Measurements from ENCODE around the gene BST2.

Gene BST2

GRCh38 chr19:17419154-17419620 is 13.8 kb upstream of the BST2 start:
- DNase-seq, result no peak

GRCh38 chr19:17418710-17419109 is 13.3 kb upstream of the BST2 start:
- DNase-seq, result no peak

- DNase-seq, result no peak
Measured at GRCh38 chr19:17415121-17415520, 9.7 kb upstream of the BST2 start.

GRCh38 chr19:17414097-17414496 is 8.7 kb upstream of the BST2 start:
- DNase-seq, result no peak

GRCh38 chr19:17411801-17412200 is 6.4 kb upstream of the BST2 start:
- no peak for DNase-seq

- DNase-seq, result no peak
Measured at GRCh38 chr19:17409990-17410389, 4.6 kb upstream of the BST2 start.

GRCh38 chr19:17406887-17407196 is 1.4 kb upstream of the BST2 start:
- no peak for DNase-seq

GRCh38 chr19:17406046-17406886 is 836 bp upstream of the BST2 start:
- DNase-seq, result peak in 1 of 5 donors; percentile 67

- no peak for DNase-seq
Measured at GRCh38 chr19:17404621-17405249, 695 bp downstream of the BST2 start.

- DNase-seq, result no peak
Measured at GRCh38 chr19:17404015-17404414, 1.4 kb downstream of the BST2 start.

- DNase-seq, result peak in 3 of 5 donors; percentile 44 to 50 (median 50)
Measured at GRCh38 chr19:17402982-17403855, 2.2 kb downstream of the BST2 start.

GRCh38 chr19:17401628-17402027 is 3.8 kb downstream of the BST2 start:
- DNase-seq, result no peak

GRCh38 chr19:17398902-17399527 is 6.4 kb downstream of the BST2 start:
- no peak for DNase-seq

- DNase-seq, result peak in 4 of 5 donors; percentile 26 to 71 (median 44)
Measured at GRCh38 chr19:17394891-17395415, 10.5 kb downstream of the BST2 start.

GRCh38 chr19:17393914-17394313 is 11.5 kb downstream of the BST2 start, which contains the start of gene CCDC194:
CCDC194 (minus strand) TSS chr19:17394196; CDS start chr19:17394158, 38 bp downstream.
- DNase-seq, result no peak

GRCh38 chr19:17393002-17393401 is 12.4 kb downstream of the BST2 start:
- DNase-seq, result no peak

GRCh38 chr19:17391371-17392151 is 13.9 kb downstream of the BST2 start:
- DNase-seq, result no peak

- DNase-seq, result peak; percentile 77 to 86 (median 86)
Measured at GRCh38 chr19:17390665-17391370, 14.6 kb downstream of the BST2 start.

- peak in 1 of 5 donors; percentile 15 for DNase-seq
Measured at GRCh38 chr19:17389957-17390664, 15.3 kb downstream of the BST2 start.

GRCh38 chr19:17389288-17389687 is 16.1 kb downstream of the BST2 start:
- DNase-seq, result no peak

Data from T-helper 1 cell (primary cell).